Activated T-cell treated with anti-CD3 and anti-CD28 coated beads, Interleukin-2, amount 50 U/mL, for 1 hour (primary cell): ENCODE measurements around the gene FUT7.

Experiments used
- DNase-seq: peaks from one replicate; pipeline ENCODE4 v3.0.0-alpha.2; 2020

FUT7 gene

GRCh38 chr9:136980669-136981478 lies 51.0 kb downstream of the FUT7 start:
- no peak for DNase-seq
